ENCODE measurements around the gene SLC10A6.

DNA sequence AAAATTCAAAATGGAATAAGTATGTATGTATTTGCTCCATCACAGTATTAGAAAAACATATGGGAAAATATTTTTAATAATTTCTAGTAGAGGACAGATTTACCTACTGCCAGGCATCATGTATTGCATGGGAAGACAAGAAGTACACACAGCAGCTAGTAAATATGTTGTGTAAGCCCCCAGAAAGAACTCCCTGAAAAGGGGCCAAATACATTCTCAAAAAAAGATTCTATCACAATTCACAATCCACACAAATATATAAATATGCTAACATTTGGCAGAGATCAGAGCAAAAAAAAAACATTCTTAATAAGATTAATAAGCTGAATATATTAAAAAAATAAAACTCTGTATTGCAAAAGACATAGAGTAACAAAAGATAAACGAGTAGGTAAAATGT lies 28.0 kb downstream of the SLC10A6 start:
- TF ChIP-seq, protein P1, sequence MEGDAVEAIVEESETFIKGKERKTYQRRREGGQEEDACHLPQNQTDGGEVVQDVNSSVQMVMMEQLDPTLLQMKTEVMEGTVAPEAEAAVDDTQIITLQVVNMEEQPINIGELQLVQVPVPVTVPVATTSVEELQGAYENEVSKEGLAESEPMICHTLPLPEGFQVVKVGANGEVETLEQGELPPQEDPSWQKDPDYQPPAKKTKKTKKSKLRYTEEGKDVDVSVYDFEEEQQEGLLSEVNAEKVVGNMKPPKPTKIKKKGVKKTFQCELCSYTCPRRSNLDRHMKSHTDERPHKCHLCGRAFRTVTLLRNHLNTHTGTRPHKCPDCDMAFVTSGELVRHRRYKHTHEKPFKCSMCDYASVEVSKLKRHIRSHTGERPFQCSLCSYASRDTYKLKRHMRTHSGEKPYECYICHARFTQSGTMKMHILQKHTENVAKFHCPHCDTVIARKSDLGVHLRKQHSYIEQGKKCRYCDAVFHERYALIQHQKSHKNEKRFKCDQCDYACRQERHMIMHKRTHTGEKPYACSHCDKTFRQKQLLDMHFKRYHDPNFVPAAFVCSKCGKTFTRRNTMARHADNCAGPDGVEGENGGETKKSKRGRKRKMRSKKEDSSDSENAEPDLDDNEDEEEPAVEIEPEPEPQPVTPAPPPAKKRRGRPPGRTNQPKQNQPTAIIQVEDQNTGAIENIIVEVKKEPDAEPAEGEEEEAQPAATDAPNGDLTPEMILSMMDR (IDR thresholded peaks at IDR 0.05), result no peak
- no peak for TF ChIP-seq POLR2A (IDR thresholded peaks at IDR 0.05)
- no peak for TF ChIP-seq EP300 (IDR thresholded peaks at IDR 0.05)
